HTR-8/SVneo (cell line): ENCODE measurements around the gene KSR2.
"Not testable (repeated sequence)": the region's sequence is repeated elsewhere in the genome, so short reads cannot be mapped to it uniquely, and the experiment has no call there.

ENCODE experiments used
- DNase-seq: peaks from one replicate; pipeline ENCODE4 v3.0.0; 2011; ENCODE audit warnings: low spot score, mixed read lengths; ENCODE audit not compliant: insufficient read length
- FAIRE-seq: peaks from 2 replicates; lab custom pipeline; 2011; peaks lifted over from hg19 to GRCh38; lab: Jason Lieb, UNC

Gene KSR2

GRCh38 chr12:117897372-117898161 lies 71.2 kb downstream of the KSR2 start:
- FAIRE-seq (no peak), DNase-seq (no peak)

GRCh38 chr12:117896009-117896408 lies 72.8 kb downstream of the KSR2 start:
- FAIRE-seq (no peak), DNase-seq (no peak)

- DNase-seq, result no peak
- no peak for FAIRE-seq
Measured at GRCh38 chr12:117892441-117892840, 76.3 kb downstream of the KSR2 start.

- not testable (repeated sequence) for FAIRE-seq, DNase-seq
Measured at GRCh38 chr12:117891265-117891664, 77.5 kb downstream of the KSR2 start.

GRCh38 chr12:117890644-117891043 lies 78.1 kb downstream of the KSR2 start:
- DNase-seq, result no peak
- FAIRE-seq, result no peak

GRCh38 chr12:117890137-117890536 lies 78.7 kb downstream of the KSR2 start:
- DNase-seq (no peak), FAIRE-seq (no peak)

- FAIRE-seq, result no peak
- DNase-seq, result no peak
Measured at GRCh38 chr12:117889098-117889497, 79.7 kb downstream of the KSR2 start.

GRCh38 chr12:117885211-117885610 lies 83.6 kb downstream of the KSR2 start:
- DNase-seq (no peak), FAIRE-seq (no peak)

GRCh38 chr12:117884161-117884560 lies 84.6 kb downstream of the KSR2 start:
- DNase-seq, result no peak
- no peak for FAIRE-seq

- FAIRE-seq, result peak; percentile 49
- no peak for DNase-seq
Measured at GRCh38 chr12:117882603-117883184, 86.1 kb downstream of the KSR2 start.

- FAIRE-seq (no peak), DNase-seq (no peak)
Measured at GRCh38 chr12:117882181-117882580, 86.6 kb downstream of the KSR2 start.

- FAIRE-seq, result no peak
- no peak for DNase-seq
Measured at GRCh38 chr12:117881517-117881916, 87.3 kb downstream of the KSR2 start.

- no peak for FAIRE-seq
- DNase-seq, result no peak
Measured at GRCh38 chr12:117878605-117879004, 90.2 kb downstream of the KSR2 start.

GRCh38 chr12:117876436-117876816 lies 92.4 kb downstream of the KSR2 start:
- FAIRE-seq, result no peak

GRCh38 chr12:117875744-117876435 lies 92.9 kb downstream of the KSR2 start:
- no peak for DNase-seq
- no peak for FAIRE-seq

More at GRCh38 chr12:117876436-117876816, 92.4 kb downstream of the KSR2 start:
- DNase-seq, result no peak

GRCh38 chr12:117874842-117875434 lies 93.9 kb downstream of the KSR2 start:
- peak; percentile 72 for DNase-seq
- no peak for FAIRE-seq

- DNase-seq, FAIRE-seq: not testable (repeated sequence)
Measured at GRCh38 chr12:117874198-117874597, 94.6 kb downstream of the KSR2 start.

- FAIRE-seq, result no peak
- DNase-seq, result no peak
Measured at GRCh38 chr12:117872546-117873169, 96.1 kb downstream of the KSR2 start.

- FAIRE-seq (no peak), DNase-seq (no peak)
Measured at GRCh38 chr12:117869551-117869950, 99.2 kb downstream of the KSR2 start.

GRCh38 chr12:117867348-117867747 lies 101.4 kb downstream of the KSR2 start:
- FAIRE-seq (no peak), DNase-seq (no peak)
